MM.1S (cell line): Measurements from ENCODE around the gene RCN2.

ENCODE experiments used
- DNase-seq: peaks from one replicate; pipeline ENCODE4 v3.0.0-alpha.2; 2015
- H2AFZ ChIP-seq: fragments of 300-600 bp; sonication (generic); 2 replicates; pipeline ENCODE4 v1.6.0; 2016; ENCODE audit warnings: antibody characterized with exemption, low read length
- H3F3A ChIP-seq: fragments of 300-600 bp; sonication (generic); 2 replicates; pipeline ENCODE4 v1.6.1; 2016; ENCODE audit warnings: mild to moderate bottlenecking, antibody characterized with exemption, low read length, moderate library complexity, mixed read lengths; ENCODE audit not compliant: insufficient read depth
- H3K27ac ChIP-seq: fragments of 300-600 bp; sonication (generic); 2 replicates; pipeline ENCODE4 v1.5.1; 2016; ENCODE audit warnings: mild to moderate bottlenecking, low read length
- H3K27me3 ChIP-seq: fragments of 300-600 bp; sonication (generic); replicated peaks from 2 replicates; pipeline ENCODE4 v1.6.0; 2016; ENCODE audit warnings: low read length; ENCODE audit not compliant: insufficient read depth
- H3K36me3 ChIP-seq: fragments of 300-600 bp; sonication (generic); replicated peaks from 2 replicates; pipeline ENCODE4 v1.6.1; 2016; ENCODE audit warnings: mild to moderate bottlenecking, low read length, mixed read lengths; ENCODE audit not compliant: insufficient read depth
- H3K4me1 ChIP-seq: fragments of 300-600 bp; sonication (generic); 2 replicates; pipeline ENCODE4 v1.6.1; 2016; ENCODE audit warnings: low read length, mixed read lengths
- H3K4me2 ChIP-seq: fragments of 300-600 bp; sonication (generic); 2 replicates; pipeline ENCODE4 v1.6.0; 2016; ENCODE audit warnings: low read depth, low read length
- H3K4me3 ChIP-seq: fragments of 300-600 bp; sonication (generic); 2 replicates; pipeline ENCODE4 v1.5.1; 2016; ENCODE audit warnings: low read length, mixed read lengths
- H3K79me2 ChIP-seq: fragments of 300-600 bp; sonication (generic); 2 replicates; pipeline ENCODE4 v1.6.1; 2016; ENCODE audit warnings: mixed run types, low read length, mixed read lengths
- H3K9ac ChIP-seq: fragments of 300-600 bp; sonication (generic); 2 replicates; pipeline ENCODE4 v1.6.1; 2016; ENCODE audit warnings: low read length, mixed read lengths
- H3K9me2 ChIP-seq: fragments of 300-600 bp; sonication (generic); replicated peaks from 2 replicates; pipeline ENCODE4 v1.6.1; 2016; ENCODE audit warnings: mild to moderate bottlenecking, low read length, mixed read lengths; ENCODE audit not compliant: insufficient read depth
- H3K9me3 ChIP-seq: fragments of 300-600 bp; sonication (generic); replicated peaks from 2 replicates; pipeline ENCODE4 v1.6.1; 2016; ENCODE audit warnings: mild to moderate bottlenecking, low read length, mixed read lengths; ENCODE audit not compliant: insufficient read depth
- H4K20me1 ChIP-seq: fragments of 300-600 bp; sonication (generic); 2 replicates; pipeline ENCODE4 v1.6.1; 2016; ENCODE audit warnings: mild to moderate bottlenecking, low read length, moderate library complexity, mixed read lengths; ENCODE audit not compliant: insufficient read depth
- CTCF ChIP-seq: fragments of 300-600 bp; sonication (generic); IDR thresholded peaks from 2 replicates; pipeline ENCODE4 v1.5.1; 2016; ENCODE audit warnings: antibody characterized with exemption, low read length, mixed read lengths
- EZH2 ChIP-seq: fragments of 300-600 bp; sonication (generic); optimal IDR thresholded peaks from 2 replicates; pipeline ENCODE3; 2017; ENCODE audit warnings: low read depth, mild to moderate bottlenecking, antibody characterized with exemption, low read length, mixed read lengths
- EZH2phosphoT487 ChIP-seq: fragments of 300-600 bp; sonication (generic); IDR thresholded peaks from 2 replicates; pipeline ENCODE4 v1.6.1; 2018; ENCODE audit warnings: antibody characterized with exemption, low read length

RCN2 gene

DNA sequence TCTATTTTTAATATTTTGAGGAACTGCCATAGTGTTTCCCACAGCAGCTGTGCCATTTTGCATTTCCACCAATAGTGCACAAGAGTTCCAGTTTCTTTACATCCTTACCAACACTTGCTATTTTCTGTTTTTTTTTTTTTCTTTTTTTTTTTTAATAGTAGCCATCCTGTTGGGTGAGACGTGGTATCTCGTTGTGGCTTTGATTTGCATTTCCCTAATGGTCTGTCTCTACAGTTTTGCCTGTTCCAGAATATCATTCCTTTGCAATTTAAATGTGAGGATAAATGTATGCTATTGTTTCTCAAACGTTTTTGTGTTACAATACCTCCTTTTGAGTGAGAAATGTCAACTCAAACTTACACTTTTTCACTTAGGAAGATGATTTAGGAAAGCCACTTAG lies 22.4 kb downstream of the RCN2 start:
- no peak overlapping the region for H2AFZ ChIP-seq
- no peaks in the 10 kb centered on the region for H3K36me3 ChIP-seq
- no peaks in the 10 kb centered on the region for H3K4me1 ChIP-seq
- no peak for DNase-seq
- H3K9me3 ChIP-seq, result no peaks in the 10 kb centered on the region
- no peak overlapping the region for H3K27ac ChIP-seq
- no peaks in the 10 kb centered on the region for H3K9me2 ChIP-seq
- H3K4me2 ChIP-seq, result no peak overlapping the region
- no peaks in the 10 kb centered on the region for H3K27me3 ChIP-seq
- TF ChIP-seq EZH2phosphoT487 (no peak), EZH2 (no peak), CTCF (no peak)
- no peaks in the 10 kb centered on the region for H3F3A ChIP-seq
- H3K4me3 ChIP-seq, result no peak overlapping the region
- H4K20me1 ChIP-seq, result no peaks in the 10 kb centered on the region
- H3K79me2 ChIP-seq, result no peaks in the 10 kb centered on the region
- H3K9ac ChIP-seq, result no peak overlapping the region

DNA sequence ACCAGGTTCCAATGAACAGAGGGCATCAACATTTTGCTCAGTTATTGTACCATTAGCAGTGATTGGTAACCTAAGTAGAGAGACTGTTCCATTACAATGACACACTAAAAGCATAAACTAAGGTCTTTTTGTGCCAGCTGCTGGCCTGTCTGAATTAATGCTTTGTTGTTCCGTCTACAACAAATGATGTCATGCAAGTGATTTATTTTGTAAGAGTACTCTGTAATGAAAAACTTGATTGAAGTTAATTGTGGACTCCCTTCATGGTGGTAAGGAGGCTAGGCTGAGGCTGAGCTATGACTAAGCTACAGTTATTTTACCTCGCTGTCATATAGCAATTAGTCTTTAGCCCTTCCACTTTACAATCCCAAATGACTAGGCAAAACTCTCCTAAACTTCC lies 23.2 kb downstream of the RCN2 start:
- DNase-seq, result no peak
- Histone ChIP-seq H3K9ac (no peak overlapping the region), H4K20me1 (no peaks in the 10 kb centered on the region)

GRCh38 chr15:76961268-76962011 lies 29.9 kb downstream of the RCN2 start:
- Histone ChIP-seq H3K9ac (no peak overlapping the region), H3K9me3 (no peaks in the 10 kb centered on the region), H3K4me2 (no peak overlapping the region), H3F3A (no peaks in the 10 kb centered on the region), H3K9me2 (no peaks in the 10 kb centered on the region), H4K20me1 (no peaks in the 10 kb centered on the region), H2AFZ (no peak overlapping the region), H3K27me3 (no peaks in the 10 kb centered on the region), H3K27ac (no peak overlapping the region), H3K36me3 (no peaks in the 10 kb centered on the region), H3K4me1 (no peaks in the 10 kb centered on the region), H3K79me2 (no peaks in the 10 kb centered on the region), H3K4me3 (no peak overlapping the region)
- DNase-seq, result no peak
- TF ChIP-seq EZH2phosphoT487 (no peak), CTCF (no peak), EZH2 (no peak)

More for the DNA sequence above, 23.2 kb downstream of the RCN2 start:
- H3K27ac ChIP-seq, result no peak overlapping the region
- H3K9me3 ChIP-seq, result no peaks in the 10 kb centered on the region
- TF ChIP-seq CTCF, result no peak
- TF ChIP-seq EZH2, result no peak
- no peak for TF ChIP-seq EZH2phosphoT487
- H3K27me3 ChIP-seq, result no peaks in the 10 kb centered on the region
- H3K4me1 ChIP-seq, result no peaks in the 10 kb centered on the region
- H3K36me3 ChIP-seq, result no peaks in the 10 kb centered on the region
- H3F3A ChIP-seq, result no peaks in the 10 kb centered on the region
- no peaks in the 10 kb centered on the region for H3K79me2 ChIP-seq
- H3K9me2 ChIP-seq, result no peaks in the 10 kb centered on the region
- H2AFZ ChIP-seq, result no peak overlapping the region
- no peak overlapping the region for H3K4me3 ChIP-seq
- H3K4me2 ChIP-seq, result no peak overlapping the region
